ENCODE data around the gene BPIFB6.

DNA sequence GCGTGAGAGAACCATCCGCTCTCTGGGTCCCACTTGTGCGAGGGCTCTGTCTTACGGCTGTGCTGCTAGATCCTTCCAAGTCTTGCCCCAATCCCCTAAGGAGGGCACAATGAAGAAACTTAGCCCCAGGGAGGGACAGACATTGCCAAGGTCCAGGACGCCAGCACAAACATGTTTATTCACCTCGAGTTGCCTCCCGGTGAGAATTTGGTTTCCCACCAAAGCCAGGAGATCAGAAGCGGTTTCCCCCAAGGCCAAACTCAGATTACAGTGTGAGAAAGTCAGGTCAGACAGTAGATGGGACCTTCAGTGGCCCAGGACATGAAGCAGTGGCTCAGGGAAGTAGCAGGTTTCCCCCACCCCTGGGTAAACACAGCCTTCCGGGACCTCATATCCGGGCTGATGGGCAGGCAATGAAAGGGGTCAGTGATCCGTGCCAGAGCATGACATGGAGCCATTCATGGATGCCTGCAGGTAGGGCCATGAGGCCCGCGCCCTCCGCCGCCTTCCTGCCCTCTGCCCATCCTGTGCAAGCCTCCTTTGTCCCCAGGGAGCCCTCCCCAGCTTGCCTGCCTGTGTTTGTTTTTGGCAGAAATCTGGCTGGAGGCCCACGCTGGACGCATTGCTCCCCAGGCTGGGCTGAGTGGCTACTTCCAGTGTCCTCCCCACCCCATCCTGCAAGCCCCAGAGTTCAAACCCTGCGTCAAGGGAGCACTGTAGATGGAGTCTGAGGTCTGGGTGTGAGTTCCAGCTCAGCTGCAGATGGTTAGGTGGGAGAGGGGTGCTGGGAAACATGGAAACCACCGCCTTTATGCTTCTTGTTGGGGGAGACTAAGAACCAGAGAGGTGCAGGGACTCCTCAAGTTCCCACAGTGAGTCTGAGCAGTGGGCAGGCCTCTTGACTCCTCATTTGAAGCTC is 22.0 kb upstream of the BPIFB6 start:
- TF ChIP-seq, protein P1, sequence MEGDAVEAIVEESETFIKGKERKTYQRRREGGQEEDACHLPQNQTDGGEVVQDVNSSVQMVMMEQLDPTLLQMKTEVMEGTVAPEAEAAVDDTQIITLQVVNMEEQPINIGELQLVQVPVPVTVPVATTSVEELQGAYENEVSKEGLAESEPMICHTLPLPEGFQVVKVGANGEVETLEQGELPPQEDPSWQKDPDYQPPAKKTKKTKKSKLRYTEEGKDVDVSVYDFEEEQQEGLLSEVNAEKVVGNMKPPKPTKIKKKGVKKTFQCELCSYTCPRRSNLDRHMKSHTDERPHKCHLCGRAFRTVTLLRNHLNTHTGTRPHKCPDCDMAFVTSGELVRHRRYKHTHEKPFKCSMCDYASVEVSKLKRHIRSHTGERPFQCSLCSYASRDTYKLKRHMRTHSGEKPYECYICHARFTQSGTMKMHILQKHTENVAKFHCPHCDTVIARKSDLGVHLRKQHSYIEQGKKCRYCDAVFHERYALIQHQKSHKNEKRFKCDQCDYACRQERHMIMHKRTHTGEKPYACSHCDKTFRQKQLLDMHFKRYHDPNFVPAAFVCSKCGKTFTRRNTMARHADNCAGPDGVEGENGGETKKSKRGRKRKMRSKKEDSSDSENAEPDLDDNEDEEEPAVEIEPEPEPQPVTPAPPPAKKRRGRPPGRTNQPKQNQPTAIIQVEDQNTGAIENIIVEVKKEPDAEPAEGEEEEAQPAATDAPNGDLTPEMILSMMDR (IDR thresholded peaks at IDR 0.05): no peak
- TF ChIP-seq POLR2A (IDR thresholded peaks at IDR 0.05; ENCODE audit: low read length) (no peak), CBX8 (IDR thresholded peaks at IDR 0.05) (no peak), EP300 (IDR thresholded peaks at IDR 0.05) (no peak), GATA3 (IDR thresholded peaks at IDR 0.05; ENCODE audit: borderline replicate concordance) (no peak)
- TF ChIP-seq, protein P2, sequence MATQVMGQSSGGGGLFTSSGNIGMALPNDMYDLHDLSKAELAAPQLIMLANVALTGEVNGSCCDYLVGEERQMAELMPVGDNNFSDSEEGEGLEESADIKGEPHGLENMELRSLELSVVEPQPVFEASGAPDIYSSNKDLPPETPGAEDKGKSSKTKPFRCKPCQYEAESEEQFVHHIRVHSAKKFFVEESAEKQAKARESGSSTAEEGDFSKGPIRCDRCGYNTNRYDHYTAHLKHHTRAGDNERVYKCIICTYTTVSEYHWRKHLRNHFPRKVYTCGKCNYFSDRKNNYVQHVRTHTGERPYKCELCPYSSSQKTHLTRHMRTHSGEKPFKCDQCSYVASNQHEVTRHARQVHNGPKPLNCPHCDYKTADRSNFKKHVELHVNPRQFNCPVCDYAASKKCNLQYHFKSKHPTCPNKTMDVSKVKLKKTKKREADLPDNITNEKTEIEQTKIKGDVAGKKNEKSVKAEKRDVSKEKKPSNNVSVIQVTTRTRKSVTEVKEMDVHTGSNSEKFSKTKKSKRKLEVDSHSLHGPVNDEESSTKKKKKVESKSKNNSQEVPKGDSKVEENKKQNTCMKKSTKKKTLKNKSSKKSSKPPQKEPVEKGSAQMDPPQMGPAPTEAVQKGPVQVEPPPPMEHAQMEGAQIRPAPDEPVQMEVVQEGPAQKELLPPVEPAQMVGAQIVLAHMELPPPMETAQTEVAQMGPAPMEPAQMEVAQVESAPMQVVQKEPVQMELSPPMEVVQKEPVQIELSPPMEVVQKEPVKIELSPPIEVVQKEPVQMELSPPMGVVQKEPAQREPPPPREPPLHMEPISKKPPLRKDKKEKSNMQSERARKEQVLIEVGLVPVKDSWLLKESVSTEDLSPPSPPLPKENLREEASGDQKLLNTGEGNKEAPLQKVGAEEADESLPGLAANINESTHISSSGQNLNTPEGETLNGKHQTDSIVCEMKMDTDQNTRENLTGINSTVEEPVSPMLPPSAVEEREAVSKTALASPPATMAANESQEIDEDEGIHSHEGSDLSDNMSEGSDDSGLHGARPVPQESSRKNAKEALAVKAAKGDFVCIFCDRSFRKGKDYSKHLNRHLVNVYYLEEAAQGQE (IDR thresholded peaks at IDR 0.05): no peak
- TF ChIP-seq, protein P3, sequence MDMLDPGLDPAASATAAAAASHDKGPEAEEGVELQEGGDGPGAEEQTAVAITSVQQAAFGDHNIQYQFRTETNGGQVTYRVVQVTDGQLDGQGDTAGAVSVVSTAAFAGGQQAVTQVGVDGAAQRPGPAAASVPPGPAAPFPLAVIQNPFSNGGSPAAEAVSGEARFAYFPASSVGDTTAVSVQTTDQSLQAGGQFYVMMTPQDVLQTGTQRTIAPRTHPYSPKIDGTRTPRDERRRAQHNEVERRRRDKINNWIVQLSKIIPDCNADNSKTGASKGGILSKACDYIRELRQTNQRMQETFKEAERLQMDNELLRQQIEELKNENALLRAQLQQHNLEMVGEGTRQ (IDR thresholded peaks at IDR 0.05): no peak
- TF ChIP-seq, protein P4, sequence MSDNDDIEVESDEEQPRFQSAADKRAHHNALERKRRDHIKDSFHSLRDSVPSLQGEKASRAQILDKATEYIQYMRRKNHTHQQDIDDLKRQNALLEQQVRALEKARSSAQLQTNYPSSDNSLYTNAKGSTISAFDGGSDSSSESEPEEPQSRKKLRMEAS (IDR thresholded peaks at IDR 0.05): no peak

Data from A549 (cell line).